Chondrocyte (in vitro differentiated cells): ENCODE results near the gene BOC. TPM values are rescaled to one million over a fixed set of nuclear protein-coding genes. Genes with fewer than 3 reads are reported as not detected.

Experiments
- DNase-seq: peaks from one replicate; pipeline ENCODE4 v3.0.0; 2021; ENCODE audit warnings: mixed read lengths, low spot score
- H3K27ac Mint-ChIP-seq: one replicate; pipeline ENCODE4 v1.8.0; 2021; ENCODE audit warnings: mild to moderate bottlenecking, moderate library complexity, mixed read lengths; ENCODE audit not compliant: unreplicated experiment
- H3K27me3 Mint-ChIP-seq: 2 replicates; pipeline ENCODE4 v1.8.0; 2021; ENCODE audit warnings: low read depth, mixed read lengths
- H3K36me3 Mint-ChIP-seq: 2 replicates; pipeline ENCODE4 v1.8.0; 2021; ENCODE audit warnings: low read depth, mixed read lengths
- H3K4me1 Mint-ChIP-seq: 2 replicates; pipeline ENCODE4 v1.8.0; 2021; ENCODE audit warnings: low read depth, mild to moderate bottlenecking, mixed read lengths
- H3K4me3 Mint-ChIP-seq: one replicate; pipeline ENCODE4 v1.8.0; 2021; ENCODE audit warnings: mild to moderate bottlenecking, moderate library complexity, mixed read lengths; ENCODE audit not compliant: unreplicated experiment
- H3K9me3 Mint-ChIP-seq: 2 replicates; pipeline ENCODE4 v1.8.0; 2021; ENCODE audit warnings: low read depth, mixed read lengths
- total RNA-seq: library from RNA; stranded (reverse); gene quantifications from 3 replicates; pipeline ENCODE4 v1.2.1, GENCODE V29; 2021
- TF ChIP-seq, protein P1 (sequence below): fragments of 200-600 bp; sonication (generic); IDR thresholded peaks from 2 replicates; pipeline ENCODE4 v1.5.0; 2021; ENCODE audit warnings: antibody characterized with exemption, mild to moderate bottlenecking, moderate library complexity

BOC gene
- total RNA-seq, 1 donor from 2014 or later: 7.3 TPM

DNA sequence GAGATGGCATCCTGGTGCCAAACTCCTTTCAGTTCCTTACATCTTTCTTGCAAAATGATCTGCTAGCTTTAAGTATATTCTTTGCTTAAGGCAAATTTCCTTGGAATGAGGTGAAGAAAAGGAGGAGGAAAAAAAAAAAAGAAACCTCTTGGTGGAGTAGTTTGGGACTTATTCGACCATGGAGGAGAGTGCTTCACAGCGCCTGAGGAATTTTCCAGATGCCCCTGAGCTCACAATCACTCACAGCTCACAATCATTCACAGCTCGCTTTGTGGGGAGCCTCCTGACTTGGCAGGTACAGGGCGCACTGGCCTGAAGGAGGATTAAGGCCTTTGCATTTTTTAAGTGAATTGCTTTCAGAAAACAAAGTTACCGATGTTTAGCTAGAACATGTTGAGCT is 53.9 kb downstream of the BOC start:
- H3K36me3 Mint-ChIP-seq: peaks cover 8% of the 10 kb centered on the region
- H3K27ac Mint-ChIP-seq: no peak overlapping the region
- no peak overlapping the region for H3K4me3 Mint-ChIP-seq
- H3K27me3 Mint-ChIP-seq: no peaks in the 10 kb centered on the region
- H3K9me3 Mint-ChIP-seq: no peaks in the 10 kb centered on the region
- TF ChIP-seq, protein P1, sequence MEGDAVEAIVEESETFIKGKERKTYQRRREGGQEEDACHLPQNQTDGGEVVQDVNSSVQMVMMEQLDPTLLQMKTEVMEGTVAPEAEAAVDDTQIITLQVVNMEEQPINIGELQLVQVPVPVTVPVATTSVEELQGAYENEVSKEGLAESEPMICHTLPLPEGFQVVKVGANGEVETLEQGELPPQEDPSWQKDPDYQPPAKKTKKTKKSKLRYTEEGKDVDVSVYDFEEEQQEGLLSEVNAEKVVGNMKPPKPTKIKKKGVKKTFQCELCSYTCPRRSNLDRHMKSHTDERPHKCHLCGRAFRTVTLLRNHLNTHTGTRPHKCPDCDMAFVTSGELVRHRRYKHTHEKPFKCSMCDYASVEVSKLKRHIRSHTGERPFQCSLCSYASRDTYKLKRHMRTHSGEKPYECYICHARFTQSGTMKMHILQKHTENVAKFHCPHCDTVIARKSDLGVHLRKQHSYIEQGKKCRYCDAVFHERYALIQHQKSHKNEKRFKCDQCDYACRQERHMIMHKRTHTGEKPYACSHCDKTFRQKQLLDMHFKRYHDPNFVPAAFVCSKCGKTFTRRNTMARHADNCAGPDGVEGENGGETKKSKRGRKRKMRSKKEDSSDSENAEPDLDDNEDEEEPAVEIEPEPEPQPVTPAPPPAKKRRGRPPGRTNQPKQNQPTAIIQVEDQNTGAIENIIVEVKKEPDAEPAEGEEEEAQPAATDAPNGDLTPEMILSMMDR: no peak
- DNase-seq: no peak
- H3K4me1 Mint-ChIP-seq: peaks cover 15% of the 10 kb centered on the region

DNA sequence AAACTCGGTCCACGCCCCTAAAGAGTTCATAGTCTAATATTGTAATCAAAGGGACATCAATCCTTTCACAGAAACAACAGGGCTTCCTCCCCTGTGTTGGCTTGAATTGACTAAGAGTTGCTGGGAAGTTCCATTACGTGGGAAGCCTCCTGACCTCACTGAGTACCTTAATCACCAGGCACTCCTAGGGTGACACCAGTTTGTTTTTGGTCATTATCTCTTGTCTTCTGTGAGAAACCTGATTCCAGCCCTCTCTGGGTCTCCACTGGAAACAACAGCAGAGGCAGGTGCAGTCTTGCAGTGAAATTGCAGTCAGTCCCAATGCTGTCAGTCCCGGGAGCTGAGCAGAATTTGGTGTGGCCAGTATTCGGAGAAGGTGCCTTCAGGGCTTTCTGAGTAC is 55.4 kb downstream of the BOC start:
- no peak overlapping the region for H3K27ac Mint-ChIP-seq

DNA sequence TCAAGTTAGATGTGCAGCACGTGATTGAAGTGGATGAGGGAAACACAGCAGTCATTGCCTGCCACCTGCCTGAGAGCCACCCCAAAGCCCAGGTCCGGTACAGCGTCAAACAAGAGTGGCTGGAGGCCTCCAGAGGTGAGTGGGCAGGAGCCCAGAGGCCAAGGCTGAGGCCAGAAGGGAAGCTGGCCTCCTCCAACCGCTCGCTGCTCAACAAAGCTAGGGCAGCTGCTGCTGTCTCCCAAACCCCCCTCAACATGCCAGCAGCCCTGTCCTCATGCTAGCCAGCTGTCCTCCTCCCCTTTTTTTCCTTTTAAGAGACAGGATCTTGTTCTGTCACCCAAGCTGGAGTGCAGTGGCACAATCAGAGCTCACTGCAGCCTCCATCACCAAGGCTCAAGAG is 57.0 kb downstream of the BOC start:
- peaks cover 8% of the 10 kb centered on the region for H3K36me3 Mint-ChIP-seq
- H3K9me3 Mint-ChIP-seq: no peaks in the 10 kb centered on the region
- H3K4me1 Mint-ChIP-seq: no peaks in the 10 kb centered on the region
- H3K27me3 Mint-ChIP-seq: no peaks in the 10 kb centered on the region
- DNase-seq: no peak
- H3K4me3 Mint-ChIP-seq: no peak overlapping the region
- H3K27ac Mint-ChIP-seq: no peak overlapping the region
- TF ChIP-seq, protein P1: no peak

More for the DNA sequence above, 55.4 kb downstream of the BOC start:
- Mint-ChIP-seq H3K9me3 (no peaks in the 10 kb centered on the region), H3K4me1 (peaks cover 8% of the 10 kb centered on the region), H3K27me3 (no peaks in the 10 kb centered on the region), H3K36me3 (peaks cover 5% of the 10 kb centered on the region), H3K4me3 (no peak overlapping the region)
- TF ChIP-seq, protein P1: no peak
- DNase-seq: no peak

DNA sequence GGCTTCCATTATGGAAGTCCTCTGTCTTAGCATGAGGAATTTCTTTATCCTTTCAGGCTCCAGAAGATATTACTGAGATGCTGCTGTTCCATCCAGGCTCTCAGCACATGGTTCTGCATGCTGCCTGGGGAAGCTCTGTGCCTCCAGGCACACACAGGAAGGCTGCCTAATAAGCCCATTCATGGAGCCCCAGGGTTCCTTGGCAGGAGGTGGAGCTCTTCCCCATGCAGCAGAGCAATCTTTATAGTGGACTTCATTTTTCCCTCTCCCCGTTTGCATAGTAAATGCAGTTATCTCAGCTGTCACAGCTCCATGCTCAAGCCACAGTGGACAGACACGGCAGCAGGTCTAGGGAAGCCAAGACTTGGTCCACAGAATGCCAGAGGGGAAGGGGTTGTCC is 57.6 kb downstream of the BOC start:
- Mint-ChIP-seq H3K4me3 (no peak overlapping the region), H3K27me3 (no peaks in the 10 kb centered on the region), H3K9me3 (no peaks in the 10 kb centered on the region), H3K36me3 (peaks cover 8% of the 10 kb centered on the region), H3K4me1 (no peaks in the 10 kb centered on the region), H3K27ac (no peak overlapping the region)
- TF ChIP-seq, protein P1: no peak
- DNase-seq: no peak

DNA sequence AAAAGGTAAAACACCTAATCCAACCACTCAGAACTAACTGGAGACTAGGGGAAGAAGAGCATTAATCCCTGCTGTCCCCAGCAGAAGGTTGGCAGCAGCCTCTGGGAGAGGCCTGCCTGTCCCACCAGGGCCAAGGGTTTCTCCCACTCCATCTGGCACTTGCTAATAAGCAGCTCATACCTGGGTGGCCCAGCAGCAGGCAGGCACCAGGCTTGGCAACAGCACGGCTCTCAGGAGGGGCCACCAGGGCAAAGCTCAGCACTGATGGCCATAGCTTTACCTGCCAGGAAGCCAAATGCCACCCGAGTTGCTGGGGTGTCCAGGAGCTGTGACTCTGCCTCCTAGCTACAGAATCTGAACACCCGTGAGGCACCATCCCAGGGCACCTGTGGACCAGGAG is 58.3 kb downstream of the BOC start:
- H3K36me3 Mint-ChIP-seq: peaks cover 6% of the 10 kb centered on the region
- no peaks in the 10 kb centered on the region for H3K9me3 Mint-ChIP-seq
- H3K4me3 Mint-ChIP-seq: no peak overlapping the region
- H3K4me1 Mint-ChIP-seq: peaks cover under 1% of the 10 kb centered on the region
- no peak for DNase-seq
- H3K27ac Mint-ChIP-seq: no peak overlapping the region
- H3K27me3 Mint-ChIP-seq: no peaks in the 10 kb centered on the region
- TF ChIP-seq, protein P1: no peak
